Measurements from ENCODE around the gene EPHB1. TPM values are rescaled to one million over a fixed set of nuclear protein-coding genes. Genes with fewer than 3 reads are reported as not detected.

The EPHB1 gene
- total RNA-seq, 1 donor from 2014 or later = 0.53 TPM

GRCh38 chr3:134922101-134922500, 127.0 kb downstream of the EPHB1 start:
- no peak for TF ChIP-seq CTCF (IDR thresholded peaks at IDR 0.05)
- no peaks in the 10 kb centered on the region for H3K36me3 ChIP-seq
- H3K27me3 ChIP-seq = no peaks in the 10 kb centered on the region
- no peak overlapping the region for H3K4me3 ChIP-seq
- peaks cover 0 to 13% of the 10 kb centered on the region in 2 donors for H3K9me3 ChIP-seq
- DNase-seq (ENCODE audit: low spot score in 2 of 2) = no peak
- intact Hi-C loops (cut with DNase I) = no loop called here
- H3K4me1 ChIP-seq = no peaks in the 10 kb centered on the region
- H3K27ac ChIP-seq = no peak overlapping the region

DNA sequence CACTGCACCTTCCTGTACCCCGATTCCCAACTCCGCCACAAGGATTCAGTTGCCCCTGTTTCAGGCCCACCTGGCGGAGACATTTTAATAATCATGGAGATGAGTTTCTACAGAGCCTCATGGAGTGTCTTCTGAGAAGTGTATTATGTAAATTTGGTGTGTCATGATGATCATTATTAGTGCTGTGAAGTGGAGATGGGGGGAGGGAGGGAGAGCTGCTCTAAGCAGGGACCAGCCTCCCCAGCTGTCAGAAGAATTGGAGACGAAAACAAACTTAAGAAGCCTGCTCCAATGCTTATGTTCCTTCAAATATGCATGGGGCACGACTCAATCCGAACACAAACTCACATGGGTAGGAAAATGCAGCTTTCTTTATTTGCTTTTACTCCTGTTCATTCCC, 127.8 kb downstream of the EPHB1 start:
- intact Hi-C loops (cut with DNase I) = no loop called here
- no peak overlapping the region for H3K27ac ChIP-seq
- H3K27me3 ChIP-seq = no peaks in the 10 kb centered on the region
- no peaks in the 10 kb centered on the region for H3K36me3 ChIP-seq
- no peak for TF ChIP-seq CTCF (IDR thresholded peaks at IDR 0.05)
- H3K4me1 ChIP-seq = no peaks in the 10 kb centered on the region
- H3K4me3 ChIP-seq = no peak overlapping the region
- peaks cover 0 to 13% of the 10 kb centered on the region in 2 donors for H3K9me3 ChIP-seq
- no peak for DNase-seq (ENCODE audit: low spot score in 2 of 2)

DNA sequence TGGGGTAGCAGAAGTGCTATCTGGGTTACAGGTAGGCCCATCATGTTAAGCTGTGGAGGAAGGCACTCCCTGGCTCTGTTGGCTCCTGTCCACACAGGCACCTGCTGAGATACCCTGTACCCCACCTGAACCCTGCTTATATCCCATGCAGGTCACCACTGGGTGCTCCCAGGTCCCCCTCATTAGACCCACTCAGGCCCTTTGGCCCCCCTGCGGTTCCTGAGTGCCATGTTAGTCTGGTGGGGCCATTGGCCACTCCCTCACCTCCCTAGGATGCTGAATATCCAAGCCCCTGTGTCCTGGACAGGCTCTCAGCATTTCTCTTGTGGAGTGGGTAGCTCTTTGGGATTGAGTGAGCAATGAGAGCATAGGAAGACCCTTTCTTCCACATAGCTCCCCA, 128.2 kb downstream of the EPHB1 start:
- Histone ChIP-seq H3K36me3 (no peaks in the 10 kb centered on the region), H3K4me3 (no peak overlapping the region), H3K27ac (no peak overlapping the region), H3K9me3 (peaks cover 0 to 13% of the 10 kb centered on the region in 2 donors), H3K27me3 (no peaks in the 10 kb centered on the region), H3K4me1 (no peaks in the 10 kb centered on the region)
- no peak for TF ChIP-seq CTCF (IDR thresholded peaks at IDR 0.05)
- no peak for DNase-seq (ENCODE audit: low spot score in 2 of 2)
- intact Hi-C loops (cut with DNase I) = no loop called here

GRCh38 chr3:134927599-134927998, 132.5 kb downstream of the EPHB1 start:
- TF ChIP-seq CTCF (IDR thresholded peaks at IDR 0.05) = no peak
- Histone ChIP-seq H3K27ac (no peak overlapping the region), H3K4me1 (no peaks in the 10 kb centered on the region), H3K4me3 (no peak overlapping the region), H3K36me3 (no peaks in the 10 kb centered on the region), H3K27me3 (no peaks in the 10 kb centered on the region), H3K9me3 (peaks cover 0 to 13% of the 10 kb centered on the region in 2 donors)
- DNase-seq (ENCODE audit: low spot score in 2 of 2) = no peak
- intact Hi-C loops (cut with DNase I) = no loop called here

DNA sequence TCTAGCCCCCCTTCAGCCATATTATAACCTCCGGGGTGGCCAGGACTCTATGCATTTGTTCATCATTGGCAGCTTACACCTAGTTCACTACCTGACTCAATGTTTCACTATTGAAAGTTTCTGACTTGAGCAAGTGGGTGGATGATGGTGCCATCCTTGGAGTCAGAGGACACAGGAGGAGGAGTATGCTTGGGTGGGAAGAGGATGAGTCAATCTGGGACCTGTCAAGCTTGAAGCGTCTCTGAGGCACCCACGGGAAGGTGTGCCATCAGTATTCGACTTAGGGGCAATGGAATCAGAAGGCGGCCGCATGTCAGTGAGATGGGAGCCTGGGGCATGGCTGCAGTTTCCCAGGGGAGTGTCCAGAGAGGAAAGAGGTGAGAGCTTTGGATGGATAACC, 133.3 kb downstream of the EPHB1 start:
- Histone ChIP-seq H3K27ac (no peak overlapping the region), H3K9me3 (peaks cover 0 to 12% of the 10 kb centered on the region in 2 donors), H3K4me3 (no peak overlapping the region), H3K36me3 (no peaks in the 10 kb centered on the region), H3K27me3 (no peaks in the 10 kb centered on the region), H3K4me1 (no peaks in the 10 kb centered on the region)
- no peak for TF ChIP-seq CTCF (IDR thresholded peaks at IDR 0.05)
- no peak for DNase-seq (ENCODE audit: low spot score in 2 of 2)
- intact Hi-C loops (cut with DNase I) = no loop called here

- H3K9me3 ChIP-seq = peaks cover 0 to 8% of the 10 kb centered on the region in 2 donors
- TF ChIP-seq CTCF (IDR thresholded peaks at IDR 0.05) = no peak
- H3K27ac ChIP-seq = no peak overlapping the region
- H3K4me3 ChIP-seq = no peak overlapping the region
- intact Hi-C loops (cut with DNase I) = no loop called here
- no peaks in the 10 kb centered on the region for H3K27me3 ChIP-seq
- no peaks in the 10 kb centered on the region for H3K4me1 ChIP-seq
- no peak for DNase-seq (ENCODE audit: low spot score in 2 of 2)
- H3K36me3 ChIP-seq = no peaks in the 10 kb centered on the region
Measured at GRCh38 chr3:134928819-134929218, 133.8 kb downstream of the EPHB1 start.

Measured in ascending aorta (tissue), 2 donors.